Retina (tissue), 1 donor: Measurements from ENCODE around the gene D2HGDH.
"Not testable (repeated sequence)": the region's sequence is repeated elsewhere in the genome, so short reads cannot be mapped to it uniquely, and the experiment has no call there.

ENCODE experiments used
- DNase-seq: peaks from one replicate; pipeline ENCODE4 v3.0.0-alpha.2; 2016

The D2HGDH gene

GRCh38 chr2:241726459-241726858, 8.0 kb upstream of the D2HGDH start:
- DNase-seq, result no peak

GRCh38 chr2:241728000-241728399, 6.4 kb upstream of the D2HGDH start:
- no peak for DNase-seq

- DNase-seq, result no peak
Measured at GRCh38 chr2:241728627-241729026, 5.8 kb upstream of the D2HGDH start.

GRCh38 chr2:241729868-241730267, 4.6 kb upstream of the D2HGDH start:
- DNase-seq, result no peak

GRCh38 chr2:241730671-241731293, 3.6 kb upstream of the D2HGDH start:
- no peak for DNase-seq

- DNase-seq, result peak; percentile 38
Measured at GRCh38 chr2:241732513-241733186, 1.8 kb upstream of the D2HGDH start.

GRCh38 chr2:241733391-241734207, 831 bp upstream of the D2HGDH start:
- DNase-seq, result peak; percentile 17

- DNase-seq, result no peak
Measured at GRCh38 chr2:241734208-241734466, 293 bp upstream of the D2HGDH start.

GRCh38 chr2:241736111-241736510, 1.7 kb downstream of the D2HGDH start:
- no peak for DNase-seq

- DNase-seq, result no peak
Measured at GRCh38 chr2:241738040-241738686, 3.7 kb downstream of the D2HGDH start.

- no peak for DNase-seq
Measured at GRCh38 chr2:241739177-241739576, 4.7 kb downstream of the D2HGDH start.

- no peak for DNase-seq
Measured at GRCh38 chr2:241739651-241740050, 5.2 kb downstream of the D2HGDH start.

- DNase-seq, result no peak
Measured at GRCh38 chr2:241741016-241741415, 6.6 kb downstream of the D2HGDH start.

GRCh38 chr2:241742320-241742939, 8.0 kb downstream of the D2HGDH start:
- DNase-seq, result no peak

- DNase-seq, result not testable (repeated sequence)
Measured at GRCh38 chr2:241743008-241743407, 8.6 kb downstream of the D2HGDH start.

- DNase-seq, result no peak
Measured at GRCh38 chr2:241743620-241744019, 9.2 kb downstream of the D2HGDH start.

- DNase-seq, result no peak
Measured at GRCh38 chr2:241744028-241744754, 9.8 kb downstream of the D2HGDH start.

GRCh38 chr2:241745276-241745675, 10.8 kb downstream of the D2HGDH start:
- no peak for DNase-seq

- no peak for DNase-seq
Measured at GRCh38 chr2:241746084-241746483, 11.7 kb downstream of the D2HGDH start.

GRCh38 chr2:241748468-241749256, 14.2 kb downstream of the D2HGDH start:
- DNase-seq, result no peak

- DNase-seq, result no peak
Measured at GRCh38 chr2:241750076-241750840, 15.8 kb downstream of the D2HGDH start.
